Erythroblast (primary cell): ENCODE measurements around the gene FYN.
A peak's percentile ranks its signal among the peaks of the same experiment; 100 is the strongest.
"Not testable (repeated sequence)": the region's sequence is repeated elsewhere in the genome, so short reads cannot be mapped to it uniquely, and the experiment has no call there.

Experiments used
- DNase-seq, 2 experiments: peaks; one replicate each; lab custom pipeline; 2025; lab: John Stamatoyannopoulos, UW
- GATA1 ChIP-seq: IDR thresholded peaks from 2 replicates; pipeline ENCODE4 v1.6.1; 2011; ENCODE audit warnings: low read depth, mild to moderate bottlenecking, control low read depth, low read length, moderate library complexity
- POLR2A ChIP-seq: IDR thresholded peaks from 2 replicates; pipeline ENCODE4 v1.6.1; 2011; ENCODE audit warnings: mild to moderate bottlenecking, low read length

FYN gene

DNA sequence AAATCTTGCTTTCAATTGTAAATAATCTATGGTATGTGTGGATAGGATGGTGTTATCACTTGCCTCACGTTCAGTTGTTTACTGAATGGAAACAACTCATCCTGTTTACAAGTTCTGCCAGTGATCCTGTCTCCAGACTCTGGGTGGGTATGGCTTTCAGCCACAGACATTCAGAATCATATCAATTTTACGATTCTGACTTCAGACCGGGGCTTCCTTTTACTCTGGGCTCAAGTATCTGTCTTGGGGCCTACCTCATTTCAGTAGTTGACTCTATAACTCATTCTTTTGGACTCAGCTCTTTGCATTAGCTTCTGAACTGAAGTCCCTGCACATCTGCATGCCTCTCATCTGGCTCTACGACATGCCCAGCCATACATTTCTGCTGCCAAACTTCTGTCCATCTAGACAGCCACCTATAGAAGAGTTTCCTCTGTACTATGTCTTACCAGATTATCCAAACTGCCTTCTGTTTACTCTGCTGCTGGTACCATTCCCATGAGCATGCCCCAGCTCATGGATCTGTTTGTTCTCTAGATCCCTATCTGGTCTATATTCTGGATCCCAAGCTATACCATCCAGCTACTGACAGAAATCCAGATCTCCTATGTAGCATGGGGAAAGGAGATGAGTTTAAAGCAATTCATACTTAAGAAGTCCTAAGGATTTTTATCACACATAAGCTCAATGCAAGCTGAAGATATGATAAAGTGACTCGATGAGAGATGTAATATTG lies 34.3 kb downstream of the FYN start:
- DNase-seq: peak in 1 of 2 experiments; percentile 20
- TF ChIP-seq GATA1 (no peak), POLR2A (no peak)

DNA sequence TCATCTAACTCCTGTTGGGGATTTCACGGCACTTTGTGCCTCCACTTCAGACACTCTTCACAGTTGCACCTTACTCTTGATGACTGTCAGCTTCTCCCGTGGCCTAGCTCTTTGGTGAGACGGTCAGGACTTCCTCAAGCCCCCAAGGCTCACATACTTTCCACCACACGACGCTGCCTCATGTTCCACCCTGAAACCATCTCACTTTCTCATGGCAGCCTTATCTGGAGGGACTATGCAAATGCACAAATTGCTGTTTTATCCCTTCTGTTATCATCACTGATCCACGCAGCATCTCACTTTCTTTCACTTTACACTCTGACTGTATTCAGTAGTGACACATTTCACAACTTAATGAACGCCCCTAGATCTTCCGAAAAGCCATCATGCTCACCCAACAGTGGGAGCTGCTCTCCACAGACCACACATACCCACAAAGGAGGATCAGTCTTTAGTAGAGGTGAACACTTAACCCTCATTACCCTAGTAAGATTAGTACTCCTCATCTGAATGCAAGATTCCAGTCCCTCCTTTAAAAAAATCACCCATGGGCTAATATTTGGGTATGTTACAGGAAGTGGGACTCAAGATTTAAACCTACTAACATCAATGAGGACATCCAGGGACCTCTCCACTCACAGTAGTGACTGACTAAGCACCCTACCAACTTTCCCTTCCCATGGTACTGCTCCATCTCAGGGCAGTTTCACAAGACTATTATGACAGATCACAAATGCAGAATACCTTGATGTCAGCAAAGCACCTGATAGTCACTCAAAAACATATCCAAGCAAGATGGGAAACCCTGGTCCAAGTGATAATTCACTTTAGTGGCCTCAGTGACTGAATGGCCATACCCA lies 35.4 kb downstream of the FYN start:
- TF ChIP-seq GATA1 (no peak), POLR2A (no peak)
- peak; percentile 29 to 43 for DNase-seq

DNA sequence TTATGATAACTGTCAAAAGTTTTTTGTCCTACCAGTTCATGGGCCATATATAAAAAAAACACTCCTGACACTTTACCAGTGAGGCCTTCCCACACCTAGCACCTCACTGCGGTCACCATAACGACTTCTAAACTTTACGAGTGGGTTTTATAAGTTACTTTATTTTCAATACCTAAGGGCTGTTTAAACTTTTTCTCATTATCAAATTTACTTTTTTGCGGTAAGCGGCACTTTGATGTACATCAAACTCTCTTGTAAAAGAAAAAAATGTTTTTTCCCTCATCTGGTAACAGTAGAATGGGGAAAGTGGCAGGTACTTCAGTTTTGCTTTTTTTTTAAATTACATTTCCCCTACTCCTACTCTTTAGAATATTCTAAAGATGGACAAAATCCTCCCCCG lies 36.2 kb downstream of the FYN start:
- TF ChIP-seq GATA1: no peak
- TF ChIP-seq POLR2A: no peak
- no peak for DNase-seq

DNA sequence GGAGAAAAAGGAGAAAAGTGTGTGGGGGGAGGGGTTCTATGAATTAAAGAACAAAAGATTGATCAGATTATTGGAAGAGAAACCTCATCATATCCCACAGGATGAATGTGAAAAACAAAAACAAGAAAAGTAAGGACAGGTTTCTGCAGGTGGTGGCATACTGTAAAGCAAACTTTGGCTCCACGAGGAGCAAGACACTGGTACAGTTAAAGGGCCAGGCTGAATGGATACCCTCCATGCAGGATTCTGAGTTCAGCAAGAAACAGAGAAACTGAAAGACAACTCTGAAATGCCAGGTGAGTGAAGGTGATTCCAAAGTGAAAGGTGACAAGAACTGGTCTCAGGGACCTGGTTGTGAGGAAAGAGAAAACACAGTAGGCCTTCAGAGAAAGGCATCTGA lies 37.4 kb downstream of the FYN start:
- no peak for DNase-seq
- TF ChIP-seq GATA1 (no peak), POLR2A (no peak)

DNA sequence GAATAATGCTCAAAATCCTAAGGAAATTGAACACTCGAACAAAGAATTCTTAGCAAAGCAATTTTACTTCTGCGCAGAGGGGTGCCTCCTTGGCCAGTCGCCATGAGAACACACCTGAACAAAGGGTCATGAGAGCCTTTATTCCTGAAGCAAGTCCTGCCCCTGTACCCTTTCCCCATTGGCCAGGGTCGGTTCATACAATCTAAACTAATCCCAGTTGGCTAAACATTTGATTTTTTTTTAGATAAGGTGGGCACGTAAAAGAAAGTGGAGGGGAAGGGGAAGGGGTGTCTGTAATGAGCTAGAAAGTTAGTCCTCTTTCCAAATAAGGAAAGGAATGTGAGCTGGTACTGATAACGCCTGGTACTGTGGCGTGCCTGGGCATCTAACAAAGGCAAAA lies 37.9 kb downstream of the FYN start:
- not testable (repeated sequence) for DNase-seq

DNA sequence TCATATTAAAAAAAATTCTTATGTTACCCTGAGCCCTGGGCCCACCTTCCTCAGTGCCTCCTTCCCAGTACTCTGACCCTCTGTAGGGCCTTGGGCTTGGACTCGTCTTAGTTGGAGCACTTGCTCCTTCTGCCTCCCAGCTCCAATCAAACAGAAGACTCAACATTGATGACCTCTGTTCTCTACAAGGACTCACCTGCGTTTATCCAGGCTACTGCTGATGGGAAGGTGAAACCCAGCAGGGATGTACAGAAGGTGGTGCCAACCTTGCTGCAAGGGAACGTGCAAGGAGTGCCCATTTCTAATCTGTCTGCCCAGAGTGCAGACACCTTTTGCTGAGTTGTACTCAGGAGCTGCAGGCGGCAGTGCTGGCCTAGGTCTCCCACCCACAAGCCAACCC lies 38.9 kb downstream of the FYN start:
- TF ChIP-seq POLR2A (no peak), GATA1 (no peak)
- no peak for DNase-seq

DNA sequence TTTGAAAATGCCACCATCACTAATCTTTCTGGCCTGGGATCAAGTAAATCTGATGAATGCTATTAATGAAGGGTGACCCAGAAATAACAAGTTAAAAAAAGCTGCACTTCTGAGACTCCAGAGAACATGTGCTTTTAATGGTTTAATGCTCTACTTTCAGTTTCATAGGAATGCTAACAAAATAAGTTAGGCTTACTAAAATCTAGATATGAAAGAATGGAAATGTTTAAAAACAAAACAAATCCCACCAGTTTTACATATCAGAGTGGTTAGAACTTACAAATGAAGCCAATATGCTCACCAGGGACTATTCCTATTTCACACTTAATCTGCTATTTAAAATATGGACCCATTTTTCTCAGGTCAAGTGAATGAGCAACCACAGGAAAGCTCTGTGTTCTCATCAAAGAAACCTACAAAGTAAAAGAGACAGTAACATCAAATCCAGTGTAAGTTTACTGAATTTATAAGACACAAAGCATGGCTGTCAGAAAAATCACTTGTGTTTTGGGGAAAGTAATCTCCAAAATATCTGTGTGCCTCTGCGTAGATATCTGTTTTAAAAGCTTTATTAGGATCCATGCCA lies 40.3 kb downstream of the FYN start:
- TF ChIP-seq GATA1 (no peak), POLR2A (no peak)
- DNase-seq: no peak

DNA sequence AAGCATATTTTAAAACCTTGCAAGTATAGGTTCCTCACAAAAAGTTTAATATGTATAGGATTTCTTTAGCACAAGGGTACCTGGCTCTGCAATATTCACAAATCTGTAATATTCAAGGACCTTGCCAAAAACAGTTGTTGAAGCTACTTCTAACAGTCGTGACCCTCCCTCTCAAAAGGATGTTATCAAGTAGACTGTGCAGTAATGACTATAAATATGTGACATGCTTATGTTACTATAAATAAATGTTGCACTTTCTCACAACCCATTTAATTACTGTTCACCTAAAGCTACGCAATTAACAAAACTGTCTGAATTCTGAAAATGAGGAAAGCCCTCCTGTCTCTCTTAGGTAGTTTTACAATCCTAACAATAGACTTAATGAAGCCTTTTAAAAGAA lies 41.8 kb downstream of the FYN start:
- no peak for TF ChIP-seq GATA1
- DNase-seq: no peak

DNA sequence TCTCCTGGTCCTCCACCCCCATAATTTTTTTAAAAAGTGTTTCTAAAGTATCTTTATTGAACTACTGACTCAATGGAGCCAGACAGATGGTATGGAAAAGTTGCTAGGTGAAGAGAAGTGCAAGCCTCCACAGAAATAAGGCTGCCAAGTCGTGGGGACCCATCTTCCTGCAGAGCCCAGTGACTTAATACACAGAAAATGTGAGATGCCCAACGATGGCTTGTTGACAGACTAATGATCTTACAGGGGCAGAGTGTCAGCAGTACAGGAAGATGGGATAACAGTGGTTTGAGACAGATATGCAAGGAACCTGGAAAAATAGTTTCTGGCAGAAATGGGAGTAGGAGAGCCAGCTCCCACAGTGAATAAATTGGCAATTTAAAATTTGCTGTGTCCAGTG lies 43.3 kb downstream of the FYN start:
- TF ChIP-seq POLR2A: no peak
- TF ChIP-seq GATA1: no peak
- DNase-seq: no peak

DNA sequence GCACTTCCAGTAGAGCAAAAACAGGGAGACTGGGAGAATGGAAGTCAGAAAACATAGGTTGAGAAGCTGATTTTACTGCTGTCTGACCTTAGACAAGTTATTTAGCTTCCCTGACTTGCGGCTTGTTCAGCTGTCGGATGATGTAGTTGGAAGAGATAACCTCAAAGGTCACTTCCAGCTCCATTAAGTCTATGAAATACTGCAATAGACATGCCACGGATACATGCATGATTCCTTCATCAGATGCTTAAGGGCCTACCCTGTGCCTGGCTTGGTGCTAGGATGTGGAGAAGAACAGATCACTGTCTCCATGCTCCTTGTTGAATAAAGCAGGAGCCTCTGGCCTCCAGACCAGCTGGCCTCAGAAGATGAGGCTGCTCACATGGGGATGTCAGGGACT lies 43.7 kb downstream of the FYN start:
- no peak for DNase-seq
- TF ChIP-seq POLR2A (no peak), GATA1 (no peak)

DNA sequence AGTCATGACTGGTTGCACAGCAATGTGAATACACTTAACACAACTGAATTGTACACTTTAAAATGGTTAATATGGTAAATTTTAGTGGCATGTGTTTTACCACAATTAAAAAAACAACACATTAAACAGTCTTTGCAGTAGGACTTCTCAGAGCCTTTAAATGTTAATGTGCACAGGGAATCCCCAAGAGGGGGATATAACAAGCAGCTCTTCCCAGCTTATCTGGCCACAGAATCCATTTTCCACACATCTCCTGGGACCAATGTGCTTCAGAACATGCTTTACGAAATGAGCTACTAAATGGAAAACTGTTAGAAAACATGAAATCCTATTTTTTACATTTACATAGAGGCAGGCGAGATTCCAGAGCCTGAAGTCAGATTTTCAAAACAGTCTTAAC lies 44.4 kb downstream of the FYN start:
- no peak for DNase-seq
- TF ChIP-seq GATA1 (no peak), POLR2A (no peak)

DNA sequence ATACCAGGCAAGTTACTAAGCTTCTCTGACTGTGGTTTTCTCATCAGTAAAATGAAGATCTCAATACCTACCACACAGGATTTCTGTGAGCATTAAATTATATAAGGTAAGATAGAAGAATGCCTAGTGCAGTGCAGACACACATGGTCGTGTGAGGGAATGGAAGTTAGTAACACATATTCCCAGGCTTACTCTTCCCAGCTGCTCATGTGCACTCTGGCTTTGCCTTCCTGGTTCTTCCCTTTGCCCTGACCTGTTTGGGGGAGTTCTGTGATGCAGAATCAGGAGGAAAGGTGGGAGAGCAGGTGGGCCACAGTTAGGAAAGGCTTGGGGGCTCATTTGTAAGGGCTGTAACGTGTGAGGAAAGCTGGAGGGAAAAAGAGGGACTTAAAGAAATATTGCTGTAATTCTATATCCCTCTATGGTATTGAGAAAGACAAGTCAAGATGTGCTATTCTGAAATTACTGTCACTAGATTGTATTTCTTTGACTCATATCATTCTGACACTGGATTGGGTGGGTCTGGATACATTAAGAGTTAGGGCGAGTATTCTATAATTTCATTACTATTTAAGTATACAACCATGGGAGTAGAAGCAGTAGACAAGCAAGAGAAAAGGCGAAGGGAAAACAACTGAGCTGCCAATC lies 47.7 kb downstream of the FYN start:
- TF ChIP-seq POLR2A (no peak), GATA1 (no peak)
- DNase-seq: no peak

DNA sequence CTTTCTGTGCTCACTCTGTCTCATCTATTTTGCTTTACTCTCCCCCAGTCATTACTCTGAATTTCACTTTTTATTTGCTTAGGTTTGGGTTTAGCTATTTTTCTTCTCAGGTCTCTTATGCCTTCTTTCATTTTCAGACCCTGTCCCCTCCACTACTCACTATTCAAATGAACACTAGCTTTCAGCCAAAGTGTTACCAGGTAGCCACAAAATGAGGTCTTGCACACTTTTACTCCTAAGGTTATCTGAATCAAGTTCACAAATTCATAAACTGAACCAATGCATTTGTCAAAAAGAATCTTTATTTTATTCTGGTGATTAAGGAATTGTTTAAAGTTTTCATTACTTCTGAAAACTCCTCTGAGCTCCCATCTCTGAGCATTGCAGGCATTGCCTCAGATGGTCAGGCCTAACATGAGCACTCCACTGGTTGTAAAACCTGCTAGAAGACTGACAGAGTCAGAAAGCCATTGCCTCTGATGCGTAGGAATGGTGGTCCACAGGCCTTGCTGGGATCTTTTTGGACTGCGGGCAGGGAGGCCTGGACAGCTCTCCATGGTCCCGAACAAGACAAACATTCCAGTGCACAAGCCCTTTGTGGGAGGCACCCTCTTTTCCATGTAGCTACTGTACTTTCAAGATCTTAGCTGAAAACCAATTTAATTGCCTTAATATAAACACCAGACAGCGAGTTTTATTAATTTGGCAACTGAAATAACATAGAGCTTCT lies 48.5 kb downstream of the FYN start:
- no peak for TF ChIP-seq GATA1
- TF ChIP-seq POLR2A: no peak
- no peak for DNase-seq
